ENCODE data around the gene OSBPL8. TPM values are rescaled to one million over a fixed set of nuclear protein-coding genes. Genes with fewer than 3 reads are reported as not detected.
"Not testable (repeated sequence)": the region's sequence is repeated elsewhere in the genome, so short reads cannot be mapped to it uniquely, and the experiment has no call there.

OSBPL8 gene
- polyA plus RNA-seq, 1 donor: 24.9 TPM

- peaks cover 25% of the 10 kb centered on the region for H3K4me1 ChIP-seq (ENCODE audit: control insufficient read depth, insufficient read depth, low read length)
- no peak overlapping the region for H3K4me3 ChIP-seq (ENCODE audit: low read length)
- no peaks in the 10 kb centered on the region for H3K9me3 ChIP-seq (ENCODE audit: control insufficient read depth, low read depth, low read length)
- H3K36me3 ChIP-seq (ENCODE audit: control insufficient read depth, insufficient read depth, low read length): no peaks in the 10 kb centered on the region
- no peaks in the 10 kb centered on the region for H3K27me3 ChIP-seq (ENCODE audit: control insufficient read depth, insufficient read depth, low read length)
- no CpG with 5 or more reads among the region's 1 CpG for WGBS (ENCODE audit: insufficient coverage, low lambda C conversion rate)
- peak; percentile 13 to 73 for DNase-seq
- H3K27ac ChIP-seq (ENCODE audit: low read length): peak overlapping the region; percentile 52
Observed at GRCh38 chr12:76530516-76530915, 29.1 kb downstream of the OSBPL8 start.

- DNase-seq: no peak
- 40% methylated on average over 2 of the region's 4 CpGs for WGBS (ENCODE audit: insufficient coverage, low lambda C conversion rate)
- peak overlapping the region; percentile 52 for H3K27ac ChIP-seq (ENCODE audit: low read length)
- H3K4me1 ChIP-seq (ENCODE audit: control insufficient read depth, insufficient read depth, low read length): peaks cover 25% of the 10 kb centered on the region
- H3K27me3 ChIP-seq (ENCODE audit: control insufficient read depth, insufficient read depth, low read length): no peaks in the 10 kb centered on the region
- H3K36me3 ChIP-seq (ENCODE audit: control insufficient read depth, insufficient read depth, low read length): no peaks in the 10 kb centered on the region
- H3K9me3 ChIP-seq (ENCODE audit: control insufficient read depth, low read depth, low read length): no peaks in the 10 kb centered on the region
- no peak overlapping the region for H3K4me3 ChIP-seq (ENCODE audit: low read length)
Observed at GRCh38 chr12:76529226-76529918, 30.2 kb downstream of the OSBPL8 start.

- H3K27ac ChIP-seq (ENCODE audit: low read length): no peak overlapping the region
- H3K4me1 ChIP-seq (ENCODE audit: control insufficient read depth, insufficient read depth, low read length): no peaks in the 10 kb centered on the region
- no peaks in the 10 kb centered on the region for H3K9me3 ChIP-seq (ENCODE audit: control insufficient read depth, low read depth, low read length)
- DNase-seq: no peak
- H3K36me3 ChIP-seq (ENCODE audit: control insufficient read depth, insufficient read depth, low read length): no peaks in the 10 kb centered on the region
- no peak overlapping the region for H3K4me3 ChIP-seq (ENCODE audit: low read length)
- no peaks in the 10 kb centered on the region for H3K27me3 ChIP-seq (ENCODE audit: control insufficient read depth, insufficient read depth, low read length)
Observed at GRCh38 chr12:76523408-76523807, 36.2 kb downstream of the OSBPL8 start.

GRCh38 chr12:76520348-76520747, 39.2 kb downstream of the OSBPL8 start:
- H3K36me3 ChIP-seq (ENCODE audit: control insufficient read depth, insufficient read depth, low read length): no peaks in the 10 kb centered on the region
- H3K4me3 ChIP-seq (ENCODE audit: low read length): no peak overlapping the region
- H3K9me3 ChIP-seq (ENCODE audit: control insufficient read depth, low read depth, low read length): no peaks in the 10 kb centered on the region
- no peak for DNase-seq
- H3K27ac ChIP-seq (ENCODE audit: low read length): no peak overlapping the region
- no peaks in the 10 kb centered on the region for H3K4me1 ChIP-seq (ENCODE audit: control insufficient read depth, insufficient read depth, low read length)
- H3K27me3 ChIP-seq (ENCODE audit: control insufficient read depth, insufficient read depth, low read length): no peaks in the 10 kb centered on the region

GRCh38 chr12:76519538-76519937, 40.0 kb downstream of the OSBPL8 start:
- DNase-seq: no peak
- Histone ChIP-seq H3K4me3 (ENCODE audit: low read length) (no peak overlapping the region), H3K4me1 (ENCODE audit: control insufficient read depth, insufficient read depth, low read length) (no peaks in the 10 kb centered on the region), H3K27me3 (ENCODE audit: control insufficient read depth, insufficient read depth, low read length) (no peaks in the 10 kb centered on the region), H3K36me3 (ENCODE audit: control insufficient read depth, insufficient read depth, low read length) (no peaks in the 10 kb centered on the region), H3K27ac (ENCODE audit: low read length) (no peak overlapping the region), H3K9me3 (ENCODE audit: control insufficient read depth, low read depth, low read length) (no peaks in the 10 kb centered on the region)
- no CpG with 5 or more reads among the region's 5 CpGs for WGBS (ENCODE audit: insufficient coverage, low lambda C conversion rate)

GRCh38 chr12:76518699-76519098, 40.9 kb downstream of the OSBPL8 start:
- WGBS (ENCODE audit: insufficient coverage, low lambda C conversion rate): no CpG with 5 or more reads among the region's 2 CpGs
- Histone ChIP-seq H3K36me3 (ENCODE audit: control insufficient read depth, insufficient read depth, low read length) (no peaks in the 10 kb centered on the region), H3K4me1 (ENCODE audit: control insufficient read depth, insufficient read depth, low read length) (no peaks in the 10 kb centered on the region)

GRCh38 chr12:76515271-76515670, 44.3 kb downstream of the OSBPL8 start:
- no peak overlapping the region for H3K27ac ChIP-seq (ENCODE audit: low read length)
- no CpG with 5 or more reads among the region's 4 CpGs for WGBS (ENCODE audit: insufficient coverage, low lambda C conversion rate)
- DNase-seq: no peak

More at GRCh38 chr12:76518699-76519098, 40.9 kb downstream of the OSBPL8 start:
- no peak for DNase-seq
- Histone ChIP-seq H3K27me3 (ENCODE audit: control insufficient read depth, insufficient read depth, low read length) (no peaks in the 10 kb centered on the region), H3K9me3 (ENCODE audit: control insufficient read depth, low read depth, low read length) (no peaks in the 10 kb centered on the region), H3K27ac (ENCODE audit: low read length) (no peak overlapping the region), H3K4me3 (ENCODE audit: low read length) (no peak overlapping the region)

GRCh38 chr12:76511116-76511716, 48.4 kb downstream of the OSBPL8 start:
- DNase-seq; H3K9me3 ChIP-seq (ENCODE audit: control insufficient read depth, low read depth, low read length): not testable (repeated sequence)
- no CpG with 5 or more reads among the region's 4 CpGs for WGBS (ENCODE audit: insufficient coverage, low lambda C conversion rate)

More at GRCh38 chr12:76515271-76515670, 44.3 kb downstream of the OSBPL8 start:
- no peaks in the 10 kb centered on the region for H3K36me3 ChIP-seq (ENCODE audit: control insufficient read depth, insufficient read depth, low read length)
- H3K4me3 ChIP-seq (ENCODE audit: low read length): no peak overlapping the region
- no peaks in the 10 kb centered on the region for H3K4me1 ChIP-seq (ENCODE audit: control insufficient read depth, insufficient read depth, low read length)
- H3K27me3 ChIP-seq (ENCODE audit: control insufficient read depth, insufficient read depth, low read length): no peaks in the 10 kb centered on the region
- H3K9me3 ChIP-seq (ENCODE audit: control insufficient read depth, low read depth, low read length): peaks cover 3% of the 10 kb centered on the region

GRCh38 chr12:76508128-76508980, 51.2 kb downstream of the OSBPL8 start:
- 67% methylated on average over 1 of the region's 6 CpGs for WGBS (ENCODE audit: insufficient coverage, low lambda C conversion rate)
- Histone ChIP-seq H3K4me1 (ENCODE audit: control insufficient read depth, insufficient read depth, low read length) (no peaks in the 10 kb centered on the region), H3K9me3 (ENCODE audit: control insufficient read depth, low read depth, low read length) (peaks cover 3% of the 10 kb centered on the region), H3K4me3 (ENCODE audit: low read length) (no peak overlapping the region), H3K27ac (ENCODE audit: low read length) (no peak overlapping the region), H3K36me3 (ENCODE audit: control insufficient read depth, insufficient read depth, low read length) (no peaks in the 10 kb centered on the region), H3K27me3 (ENCODE audit: control insufficient read depth, insufficient read depth, low read length) (no peaks in the 10 kb centered on the region)
- DNase-seq: no peak

More at GRCh38 chr12:76511116-76511716, 48.4 kb downstream of the OSBPL8 start:
- not testable (repeated sequence) for H3K4me1 ChIP-seq (ENCODE audit: control insufficient read depth, insufficient read depth, low read length); H3K36me3 ChIP-seq (ENCODE audit: control insufficient read depth, insufficient read depth, low read length); H3K27me3 ChIP-seq (ENCODE audit: control insufficient read depth, insufficient read depth, low read length); H3K27ac ChIP-seq (ENCODE audit: low read length); H3K4me3 ChIP-seq (ENCODE audit: low read length)

GRCh38 chr12:76506149-76506548, 53.4 kb downstream of the OSBPL8 start:
- DNase-seq: no peak
- Histone ChIP-seq H3K4me3 (ENCODE audit: low read length) (no peak overlapping the region), H3K4me1 (ENCODE audit: control insufficient read depth, insufficient read depth, low read length) (no peaks in the 10 kb centered on the region), H3K27me3 (ENCODE audit: control insufficient read depth, insufficient read depth, low read length) (no peaks in the 10 kb centered on the region), H3K9me3 (ENCODE audit: control insufficient read depth, low read depth, low read length) (no peaks in the 10 kb centered on the region), H3K36me3 (ENCODE audit: control insufficient read depth, insufficient read depth, low read length) (no peaks in the 10 kb centered on the region), H3K27ac (ENCODE audit: low read length) (no peak overlapping the region)
- WGBS (ENCODE audit: insufficient coverage, low lambda C conversion rate): 92% methylated on average over 3 of the region's 3 CpGs
